ENCODE data around the gene HACD3.

HACD3 gene

GRCh38 chr15:65530318-65531111, at the start of gene HACD3:
Gene HACD3 (plus strand): TSS chr15:65530463. CDS start chr15:65530632, 169 bp downstream.
- Mint-ChIP-seq H3K36me3 (no peaks in the 10 kb centered on the region), H3K4me3 (peak within 1 kb of the TSS; percentile 91), H3K4me1 (ENCODE audit: low read depth) (peaks cover 33% of the 10 kb centered on the region), H3K9me3 (ENCODE audit: low read depth) (no peaks in the 10 kb centered on the region), H3K27ac (peak within 1 kb of the TSS; percentile 92), H3K27me3 (no peaks in the 10 kb centered on the region)

- Mint-ChIP-seq H3K4me1 (ENCODE audit: low read depth) (peaks cover 3% of the 10 kb centered on the region), H3K9me3 (ENCODE audit: low read depth) (no peaks in the 10 kb centered on the region), H3K4me3 (no peak overlapping the region), H3K36me3 (peaks cover 12% of the 10 kb centered on the region), H3K27me3 (no peaks in the 10 kb centered on the region), H3K27ac (no peak overlapping the region)
Observed at GRCh38 chr15:65484876-65485275, 45.4 kb upstream of the HACD3 start.

- Mint-ChIP-seq H3K4me1 (ENCODE audit: low read depth) (peaks cover 5% of the 10 kb centered on the region), H3K9me3 (ENCODE audit: low read depth) (no peaks in the 10 kb centered on the region), H3K27ac (no peak overlapping the region), H3K27me3 (no peaks in the 10 kb centered on the region), H3K4me3 (no peak overlapping the region), H3K36me3 (peaks cover 6% of the 10 kb centered on the region)
Observed at GRCh38 chr15:65494076-65494475, 36.2 kb upstream of the HACD3 start.

- H3K27ac Mint-ChIP-seq, result peak overlapping the region; percentile 30
- peaks cover 38% of the 10 kb centered on the region for H3K4me1 Mint-ChIP-seq (ENCODE audit: low read depth)
- no peaks in the 10 kb centered on the region for H3K27me3 Mint-ChIP-seq
- no peaks in the 10 kb centered on the region for H3K9me3 Mint-ChIP-seq (ENCODE audit: low read depth)
- H3K4me3 Mint-ChIP-seq, result no peak overlapping the region
- peaks cover 2% of the 10 kb centered on the region for H3K36me3 Mint-ChIP-seq
Observed at GRCh38 chr15:65509321-65509720, 20.9 kb upstream of the HACD3 start.

GRCh38 chr15:65512189-65512588, 18.1 kb upstream of the HACD3 start:
- peak overlapping the region; percentile 47 for H3K27ac Mint-ChIP-seq
- no peaks in the 10 kb centered on the region for H3K9me3 Mint-ChIP-seq (ENCODE audit: low read depth)
- H3K4me3 Mint-ChIP-seq, result no peak overlapping the region
- H3K27me3 Mint-ChIP-seq, result no peaks in the 10 kb centered on the region
- peaks cover 2% of the 10 kb centered on the region for H3K36me3 Mint-ChIP-seq
- peaks cover 55% of the 10 kb centered on the region for H3K4me1 Mint-ChIP-seq (ENCODE audit: low read depth)

- peaks cover 54% of the 10 kb centered on the region for H3K4me1 Mint-ChIP-seq (ENCODE audit: low read depth)
- H3K36me3 Mint-ChIP-seq, result peaks cover 2% of the 10 kb centered on the region
- peak overlapping the region; percentile 47 for H3K27ac Mint-ChIP-seq
- H3K4me3 Mint-ChIP-seq, result no peak overlapping the region
- H3K9me3 Mint-ChIP-seq (ENCODE audit: low read depth), result no peaks in the 10 kb centered on the region
- no peaks in the 10 kb centered on the region for H3K27me3 Mint-ChIP-seq
Observed at GRCh38 chr15:65512807-65513416, 17.4 kb upstream of the HACD3 start.

GRCh38 chr15:65516997-65517865, 13.0 kb upstream of the HACD3 start, which contains the start of gene DPP8:
Gene DPP8 (minus strand): TSS chr15:65517689. CDS start chr15:65512553, 5,136 bp downstream.
- Mint-ChIP-seq H3K27ac (peak within 1 kb of the TSS; percentile 93), H3K9me3 (ENCODE audit: low read depth) (no peaks in the 10 kb centered on the region), H3K27me3 (no peaks in the 10 kb centered on the region), H3K4me3 (peak within 1 kb of the TSS; percentile 98), H3K36me3 (peaks cover 2% of the 10 kb centered on the region), H3K4me1 (ENCODE audit: low read depth) (peaks cover 42% of the 10 kb centered on the region)

GRCh38 chr15:65517866-65518207, 12.4 kb upstream of the HACD3 start:
- Mint-ChIP-seq H3K27ac (peak overlapping the region; percentile 93), H3K4me1 (ENCODE audit: low read depth) (peaks cover 36% of the 10 kb centered on the region), H3K9me3 (ENCODE audit: low read depth) (no peaks in the 10 kb centered on the region), H3K36me3 (peaks cover 2% of the 10 kb centered on the region), H3K4me3 (peak overlapping the region; percentile 98), H3K27me3 (no peaks in the 10 kb centered on the region)

GRCh38 chr15:65518633-65519285, 11.5 kb upstream of the HACD3 start:
- Mint-ChIP-seq H3K36me3 (no peaks in the 10 kb centered on the region), H3K27me3 (no peaks in the 10 kb centered on the region), H3K4me1 (ENCODE audit: low read depth) (peaks cover 27% of the 10 kb centered on the region), H3K9me3 (ENCODE audit: low read depth) (no peaks in the 10 kb centered on the region), H3K4me3 (no peak overlapping the region), H3K27ac (no peak overlapping the region)

- no peaks in the 10 kb centered on the region for H3K36me3 Mint-ChIP-seq
- H3K27ac Mint-ChIP-seq, result no peak overlapping the region
- no peaks in the 10 kb centered on the region for H3K27me3 Mint-ChIP-seq
- no peak overlapping the region for H3K4me3 Mint-ChIP-seq
- H3K9me3 Mint-ChIP-seq (ENCODE audit: low read depth), result no peaks in the 10 kb centered on the region
- peaks cover 7% of the 10 kb centered on the region for H3K4me1 Mint-ChIP-seq (ENCODE audit: low read depth)
Observed at GRCh38 chr15:65521350-65521749, 8.9 kb upstream of the HACD3 start.

- Mint-ChIP-seq H3K4me3 (no peak overlapping the region), H3K9me3 (ENCODE audit: low read depth) (no peaks in the 10 kb centered on the region), H3K36me3 (no peaks in the 10 kb centered on the region), H3K27ac (no peak overlapping the region), H3K27me3 (no peaks in the 10 kb centered on the region), H3K4me1 (ENCODE audit: low read depth) (no peaks in the 10 kb centered on the region)
Observed at GRCh38 chr15:65524226-65524625, 6.0 kb upstream of the HACD3 start.

GRCh38 chr15:65525622-65526021, 4.6 kb upstream of the HACD3 start:
- H3K27me3 Mint-ChIP-seq, result no peaks in the 10 kb centered on the region
- no peak overlapping the region for H3K27ac Mint-ChIP-seq
- no peaks in the 10 kb centered on the region for H3K9me3 Mint-ChIP-seq (ENCODE audit: low read depth)
- no peak overlapping the region for H3K4me3 Mint-ChIP-seq
- H3K36me3 Mint-ChIP-seq, result no peaks in the 10 kb centered on the region
- peaks cover 4% of the 10 kb centered on the region for H3K4me1 Mint-ChIP-seq (ENCODE audit: low read depth)

- Mint-ChIP-seq H3K4me3 (peak overlapping the region; percentile 91), H3K4me1 (ENCODE audit: low read depth) (peaks cover 21% of the 10 kb centered on the region), H3K36me3 (no peaks in the 10 kb centered on the region), H3K27me3 (no peaks in the 10 kb centered on the region), H3K9me3 (ENCODE audit: low read depth) (no peaks in the 10 kb centered on the region), H3K27ac (no peak overlapping the region)
Observed at GRCh38 chr15:65528461-65529060, 1.7 kb upstream of the HACD3 start.

GRCh38 chr15:65529762-65530317, 423 bp upstream of the HACD3 start:
- H3K4me3 Mint-ChIP-seq, result peak overlapping the region; percentile 91
- H3K9me3 Mint-ChIP-seq (ENCODE audit: low read depth), result no peaks in the 10 kb centered on the region
- no peaks in the 10 kb centered on the region for H3K36me3 Mint-ChIP-seq
- H3K27ac Mint-ChIP-seq, result peak overlapping the region; percentile 92
- H3K4me1 Mint-ChIP-seq (ENCODE audit: low read depth), result peaks cover 29% of the 10 kb centered on the region
- H3K27me3 Mint-ChIP-seq, result no peaks in the 10 kb centered on the region

Data from activated naive CD8-positive, alpha-beta T cell (primary cell).